ENCODE data around the gene TCAF1.

The TCAF1 gene, protein sequence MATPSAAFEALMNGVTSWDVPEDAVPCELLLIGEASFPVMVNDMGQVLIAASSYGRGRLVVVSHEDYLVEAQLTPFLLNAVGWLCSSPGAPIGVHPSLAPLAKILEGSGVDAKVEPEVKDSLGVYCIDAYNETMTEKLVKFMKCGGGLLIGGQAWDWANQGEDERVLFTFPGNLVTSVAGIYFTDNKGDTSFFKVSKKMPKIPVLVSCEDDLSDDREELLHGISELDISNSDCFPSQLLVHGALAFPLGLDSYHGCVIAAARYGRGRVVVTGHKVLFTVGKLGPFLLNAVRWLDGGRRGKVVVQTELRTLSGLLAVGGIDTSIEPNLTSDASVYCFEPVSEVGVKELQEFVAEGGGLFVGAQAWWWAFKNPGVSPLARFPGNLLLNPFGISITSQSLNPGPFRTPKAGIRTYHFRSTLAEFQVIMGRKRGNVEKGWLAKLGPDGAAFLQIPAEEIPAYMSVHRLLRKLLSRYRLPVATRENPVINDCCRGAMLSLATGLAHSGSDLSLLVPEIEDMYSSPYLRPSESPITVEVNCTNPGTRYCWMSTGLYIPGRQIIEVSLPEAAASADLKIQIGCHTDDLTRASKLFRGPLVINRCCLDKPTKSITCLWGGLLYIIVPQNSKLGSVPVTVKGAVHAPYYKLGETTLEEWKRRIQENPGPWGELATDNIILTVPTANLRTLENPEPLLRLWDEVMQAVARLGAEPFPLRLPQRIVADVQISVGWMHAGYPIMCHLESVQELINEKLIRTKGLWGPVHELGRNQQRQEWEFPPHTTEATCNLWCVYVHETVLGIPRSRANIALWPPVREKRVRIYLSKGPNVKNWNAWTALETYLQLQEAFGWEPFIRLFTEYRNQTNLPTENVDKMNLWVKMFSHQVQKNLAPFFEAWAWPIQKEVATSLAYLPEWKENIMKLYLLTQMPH

GRCh38 chr7:143901668-143902331, at the start of gene TCAF1:
Gene TCAF1 (minus strand): TSS chr7:143902176. CDS start chr7:143876608, 25,568 bp downstream.
- peak; percentile 100 for DNase-seq (ENCODE audit: low spot score)

- DNase-seq (ENCODE audit: low spot score): no peak
These were observed 46.8 kb upstream of the TCAF1 start for GRCh38 chr7:143948733-143949132.

- DNase-seq (ENCODE audit: low spot score): no peak
These were observed 45.1 kb upstream of the TCAF1 start for GRCh38 chr7:143947111-143947510.

DNA sequence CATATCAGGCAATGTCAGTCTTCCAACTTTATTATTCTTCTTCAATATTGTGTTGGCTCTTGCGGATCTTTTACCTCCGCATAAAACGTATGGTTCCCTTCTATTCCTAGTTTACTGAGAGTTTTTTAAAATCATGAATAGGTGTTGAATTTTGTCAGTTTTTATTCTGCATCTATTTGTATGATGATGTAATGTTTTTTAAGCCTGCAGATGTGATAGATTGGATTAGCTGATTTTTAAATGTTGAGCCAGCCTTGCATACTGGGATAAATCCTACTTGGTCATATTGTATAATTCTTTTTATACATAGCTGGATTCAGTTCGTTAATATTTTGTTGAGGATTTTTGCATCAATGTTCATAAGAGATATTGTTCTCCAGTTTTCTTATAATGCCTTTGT, 43.4 kb upstream of the TCAF1 start:
- no peak for DNase-seq (ENCODE audit: low spot score)

DNA sequence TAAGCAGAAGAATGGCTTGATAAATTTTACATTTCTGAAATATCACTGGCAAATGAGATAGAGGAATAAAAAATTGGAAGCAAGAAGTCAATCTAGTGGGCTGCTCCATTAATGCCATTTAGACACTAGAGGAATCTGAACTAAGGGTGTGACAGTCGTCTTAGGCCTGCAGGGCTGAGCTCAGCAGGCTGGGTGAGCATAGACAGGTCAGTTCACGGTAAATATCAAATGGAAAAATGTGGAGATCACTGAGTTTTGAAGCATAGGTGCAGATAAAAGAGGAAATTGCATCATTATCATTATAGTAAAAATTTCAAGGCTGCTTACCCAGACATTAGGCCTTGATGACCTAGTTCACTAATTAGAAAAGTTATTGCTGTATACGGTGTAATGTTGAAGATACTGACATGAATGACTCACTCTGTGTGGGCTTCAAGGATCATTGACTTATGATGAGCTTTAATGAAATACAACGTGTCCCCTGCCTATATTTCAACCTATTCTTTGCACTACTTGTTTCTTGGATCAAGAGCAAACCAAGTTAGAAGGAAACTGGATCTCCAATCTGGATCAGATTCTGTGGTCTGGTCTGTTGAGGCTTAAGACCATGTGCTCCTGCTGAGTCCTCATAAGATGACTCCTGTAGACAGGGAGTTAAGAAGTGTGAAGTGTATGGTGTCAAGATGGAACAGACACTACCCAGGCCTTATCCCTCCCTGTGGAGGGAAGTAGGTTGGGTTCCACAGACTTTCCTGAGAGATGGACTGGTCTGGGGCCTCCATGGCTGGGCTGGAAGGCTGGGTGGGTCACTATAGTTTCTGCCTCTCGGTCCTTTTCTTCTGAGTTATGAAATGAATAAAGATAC, 36.6 kb upstream of the TCAF1 start:
- no peak for DNase-seq (ENCODE audit: low spot score)

- peak; percentile 72 for DNase-seq (ENCODE audit: low spot score)
These were observed 34.4 kb upstream of the TCAF1 start for GRCh38 chr7:143936087-143937009.

GRCh38 chr7:143934526-143935325, 32.8 kb upstream of the TCAF1 start, which contains the start of gene OR2F2:
Gene OR2F2 (plus strand): TSS chr7:143935233. CDS start chr7:143935233, 0 bp downstream.
- peak; percentile 19 for DNase-seq (ENCODE audit: low spot score)

DNA sequence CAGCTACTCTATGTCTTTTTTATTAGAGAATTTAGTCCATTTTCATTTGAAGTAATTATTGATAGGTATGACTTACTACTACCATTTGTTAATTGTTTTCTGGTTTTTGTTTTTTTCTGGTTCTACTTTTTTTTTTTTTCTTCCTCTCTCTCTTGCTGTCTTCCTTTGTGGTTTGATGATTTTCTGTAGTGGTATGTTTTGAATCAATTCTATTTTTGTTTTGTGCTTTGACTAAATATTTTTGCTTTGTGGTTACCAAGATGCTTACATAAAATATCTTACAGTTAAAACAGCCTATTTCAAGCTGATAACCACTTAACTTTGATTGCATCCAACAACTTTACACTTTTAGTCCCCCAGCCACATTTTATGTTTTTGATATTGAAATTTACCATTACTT, 29.8 kb upstream of the TCAF1 start:
- peak; percentile 13 for DNase-seq (ENCODE audit: low spot score)

DNA sequence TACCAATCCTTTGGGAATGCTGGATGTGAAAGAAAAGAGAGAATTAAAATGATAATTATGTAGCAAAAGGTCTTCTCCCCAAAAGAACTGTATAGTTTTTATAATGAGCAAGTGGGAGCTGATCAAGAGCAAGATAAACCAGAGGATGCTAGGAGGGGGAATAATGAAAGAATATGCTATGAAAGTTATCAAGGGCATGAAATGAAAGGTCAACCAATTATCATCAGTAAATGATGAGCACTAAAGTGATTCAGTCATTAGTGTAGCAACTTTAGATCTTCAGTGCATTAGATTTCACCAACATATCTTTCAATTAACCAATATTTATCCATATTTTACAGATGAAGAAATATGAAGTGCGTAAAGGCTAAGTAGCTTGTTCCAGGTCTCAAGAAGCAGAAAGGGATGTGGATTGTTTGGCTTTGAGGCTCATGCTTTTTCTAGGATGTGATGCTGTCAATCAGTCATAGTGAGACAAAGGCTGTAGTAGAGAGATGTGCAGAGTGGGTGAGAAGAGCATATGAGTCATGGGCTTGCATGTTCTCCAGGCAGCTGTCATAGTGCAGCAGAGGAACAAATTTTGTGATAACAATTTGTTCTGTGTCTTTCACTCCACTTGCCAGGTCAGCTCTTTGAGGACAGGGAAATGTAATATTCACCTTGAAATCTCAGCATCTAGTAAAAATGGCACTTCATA, 27.4 kb upstream of the TCAF1 start:
- DNase-seq (ENCODE audit: low spot score): no peak

GRCh38 chr7:143924851-143925250, 22.9 kb upstream of the TCAF1 start:
- no peak for DNase-seq (ENCODE audit: low spot score)

GRCh38 chr7:143914938-143915652, 13.1 kb upstream of the TCAF1 start:
- DNase-seq (ENCODE audit: low spot score): no peak

DNA sequence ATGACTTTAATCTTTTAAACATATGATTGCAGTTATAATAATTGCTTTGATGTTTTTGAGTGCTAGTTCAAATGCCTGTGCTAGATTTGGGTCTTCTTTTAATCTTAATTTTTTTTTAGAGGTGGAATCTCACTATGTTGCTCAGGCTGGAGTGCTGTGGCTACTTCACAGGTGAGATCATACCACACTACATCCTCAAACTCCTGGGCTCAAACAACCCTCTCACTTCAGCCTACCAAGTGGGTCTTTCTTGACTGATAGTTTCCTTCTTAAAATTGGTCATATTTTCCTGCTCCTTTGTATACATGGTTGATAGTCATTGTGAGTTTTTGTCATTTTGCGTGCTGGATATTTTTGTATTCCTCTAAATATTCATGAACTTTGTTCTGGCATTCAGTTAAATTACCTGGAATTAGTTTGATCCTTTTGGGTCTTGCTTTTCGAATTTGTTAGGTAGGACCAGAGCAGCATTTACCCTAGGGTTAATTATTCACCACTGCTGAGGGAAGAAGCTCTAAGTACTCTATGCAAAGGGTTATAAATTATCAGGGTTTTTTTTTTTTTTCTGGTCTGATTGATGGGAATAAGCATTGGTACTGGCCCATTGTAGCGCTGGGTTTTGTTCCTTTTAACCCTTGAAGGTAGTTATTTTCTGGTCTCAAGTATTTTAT, 12.1 kb upstream of the TCAF1 start:
- DNase-seq (ENCODE audit: low spot score): no peak

GRCh38 chr7:143910473-143911248, 8.7 kb upstream of the TCAF1 start:
- no peak for DNase-seq (ENCODE audit: low spot score)

GRCh38 chr7:143909863-143910262, 7.9 kb upstream of the TCAF1 start:
- DNase-seq (ENCODE audit: low spot score): no peak

DNA sequence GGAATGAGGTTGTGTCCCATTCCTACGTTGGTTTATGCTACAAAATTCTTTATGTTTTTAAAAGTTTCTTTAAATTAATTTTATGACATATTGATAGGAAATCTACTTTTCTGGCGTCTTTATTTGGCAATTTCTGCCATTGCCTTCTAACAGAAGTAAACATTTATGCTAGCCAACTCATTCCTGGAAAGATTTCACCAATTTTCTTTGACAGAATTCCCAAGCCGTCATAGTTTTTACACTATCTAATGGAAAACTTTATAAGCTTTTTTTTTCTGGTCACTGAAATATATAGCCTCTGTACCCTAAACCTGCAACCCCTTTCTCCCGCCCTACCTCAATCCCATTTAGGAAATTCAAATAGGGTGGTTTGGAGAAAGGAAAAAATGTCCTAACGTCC, 6.1 kb upstream of the TCAF1 start:
- DNase-seq (ENCODE audit: low spot score): no peak

DNA sequence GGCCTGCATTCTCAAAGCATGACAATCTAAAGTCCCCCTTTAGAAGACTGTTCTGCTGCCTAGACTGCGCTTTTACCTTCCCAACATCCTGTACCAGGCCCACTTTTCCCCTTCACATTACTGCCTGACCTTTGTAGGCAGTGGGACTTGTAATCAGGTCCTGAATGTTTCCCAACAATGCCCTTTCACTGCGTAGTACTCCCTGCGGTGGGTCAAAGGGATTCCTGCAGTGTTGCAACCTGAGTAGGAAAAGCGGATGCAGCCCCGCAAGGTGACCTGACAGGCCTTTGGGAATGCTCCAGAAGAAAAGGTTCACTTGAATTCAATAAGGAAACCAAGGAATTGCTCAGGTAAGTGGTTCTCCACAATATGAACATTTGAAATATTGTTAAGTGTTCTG, 4.9 kb upstream of the TCAF1 start:
- DNase-seq (ENCODE audit: low spot score): no peak

DNA sequence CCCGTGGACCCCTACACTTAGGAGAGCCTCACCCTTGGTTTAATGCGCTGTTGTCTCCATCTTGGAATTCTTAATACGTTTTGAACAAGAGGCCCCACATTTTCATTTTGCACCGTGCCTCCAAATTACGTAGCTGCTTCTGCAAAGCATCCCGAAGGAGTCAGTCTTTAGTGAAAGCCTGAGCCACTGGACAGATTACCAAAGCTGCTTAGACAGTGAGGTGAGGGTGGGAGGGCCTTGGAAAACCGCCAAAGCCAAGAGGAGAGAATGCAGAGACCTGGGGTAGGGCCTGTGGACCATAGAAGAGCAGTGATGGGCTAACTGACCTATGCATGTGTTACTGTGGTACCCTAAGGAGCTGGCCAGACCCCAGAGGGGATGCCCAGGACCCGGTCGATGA, 4.2 kb upstream of the TCAF1 start:
- DNase-seq (ENCODE audit: low spot score): no peak

Measured in AG08395 (cell line).